ENCODE data around the gene RPL18A. TPM values are rescaled to one million over a fixed set of nuclear protein-coding genes. Genes with fewer than 3 reads are reported as not detected.

The RPL18A gene
- total and polyA plus RNA-seq, 2 of the 13 experiments (the other 11 are each of a cell fraction or from before 2014, with no cell fraction given) = 1,471 to 2,004 TPM

- no peak for TF ChIP-seq ZNF12 (CRISPR knock-in tag; IDR thresholded peaks at IDR 0.05)
- TF ChIP-seq, protein P1, sequence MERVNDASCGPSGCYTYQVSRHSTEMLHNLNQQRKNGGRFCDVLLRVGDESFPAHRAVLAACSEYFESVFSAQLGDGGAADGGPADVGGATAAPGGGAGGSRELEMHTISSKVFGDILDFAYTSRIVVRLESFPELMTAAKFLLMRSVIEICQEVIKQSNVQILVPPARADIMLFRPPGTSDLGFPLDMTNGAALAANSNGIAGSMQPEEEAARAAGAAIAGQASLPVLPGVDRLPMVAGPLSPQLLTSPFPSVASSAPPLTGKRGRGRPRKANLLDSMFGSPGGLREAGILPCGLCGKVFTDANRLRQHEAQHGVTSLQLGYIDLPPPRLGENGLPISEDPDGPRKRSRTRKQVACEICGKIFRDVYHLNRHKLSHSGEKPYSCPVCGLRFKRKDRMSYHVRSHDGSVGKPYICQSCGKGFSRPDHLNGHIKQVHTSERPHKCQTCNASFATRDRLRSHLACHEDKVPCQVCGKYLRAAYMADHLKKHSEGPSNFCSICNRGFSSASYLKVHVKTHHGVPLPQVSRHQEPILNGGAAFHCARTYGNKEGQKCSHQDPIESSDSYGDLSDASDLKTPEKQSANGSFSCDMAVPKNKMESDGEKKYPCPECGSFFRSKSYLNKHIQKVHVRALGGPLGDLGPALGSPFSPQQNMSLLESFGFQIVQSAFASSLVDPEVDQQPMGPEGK (CRISPR knock-in tag; IDR thresholded peaks at IDR 0.05) = no peak
Observed at GRCh38 chr19:17879466-17879865, 19.8 kb downstream of the RPL18A start (continued).

DNA sequence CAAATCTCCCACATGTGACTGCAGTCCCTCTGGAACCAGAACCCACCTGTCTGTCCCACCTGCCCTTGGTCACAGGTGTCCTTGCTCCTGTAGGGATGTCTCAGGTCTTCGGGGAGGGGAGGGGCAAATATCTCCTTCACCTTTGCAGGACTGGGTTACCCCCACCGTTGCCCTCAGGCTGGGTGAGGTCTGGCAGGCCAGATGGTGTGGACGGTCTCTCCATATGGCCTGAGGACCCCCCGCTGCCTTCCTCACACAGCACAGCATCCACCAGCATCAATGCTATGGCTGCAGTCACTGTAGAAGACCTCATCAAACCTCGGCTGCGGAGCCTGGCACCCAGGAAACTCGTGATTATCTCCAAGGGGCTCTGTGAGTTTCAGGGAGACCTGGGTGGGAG, 22.0 kb downstream of the RPL18A start:
- Histone ChIP-seq H3K9me3 (ENCODE audit: low read length) (no peaks in the 10 kb centered on the region), H3K4me1 (ENCODE audit: insufficient read depth, low read length) (no peaks in the 10 kb centered on the region), H4K20me1 (ENCODE audit: insufficient read depth, low read length) (no peaks in the 10 kb centered on the region), H3K4me2 (ENCODE audit: low read depth, low read length) (no peak overlapping the region), H3K27ac (ENCODE audit: extremely low read length, insufficient read depth, low read length) (no peak overlapping the region), H3K36me3 (replicated peaks in 1 of 2; ENCODE audit: control insufficient read depth in 1 of 2, insufficient read depth in 2 of 2, low read length in 2 of 2) (no peaks in the 10 kb centered on the region), H3K9ac (ENCODE audit: insufficient read depth, low read depth, low read length) (no peak overlapping the region), H3K79me2 (ENCODE audit: insufficient read depth, low read length) (no peaks in the 10 kb centered on the region), H2AFZ (ENCODE audit: low read length) (no peak overlapping the region), H3K4me3 (replicated peaks in 1 of 3; ENCODE audit: insufficient read depth in 1 of 3, low read depth in 2 of 3, low read length in 3 of 3) (no peak overlapping the region), H3K27me3 (ENCODE audit: control insufficient read depth in 1 of 2, insufficient read depth in 2 of 2, low read length in 2 of 2) (peaks cover 6 to 7% of the 10 kb centered on the region in 2 experiments; a peak in 3 of 5 replicates)
- FAIRE-seq (no peak), DNase-seq (ENCODE audit: low spot score) (no peak), ATAC-seq (no peak)
- TF ChIP-seq ZNF879 (CRISPR knock-in tag; IDR thresholded peaks at IDR 0.05) (no peak), HOXA5 (CRISPR knock-in tag; IDR thresholded peaks at IDR 0.05) (no peak), ZNF572 (CRISPR knock-in tag; IDR thresholded peaks at IDR 0.05) (no peak), ZNF619 (CRISPR knock-in tag; IDR thresholded peaks at IDR 0.05) (no peak), NFIB (CRISPR knock-in tag; IDR thresholded peaks at IDR 0.05; ENCODE audit: borderline replicate concordance) (no peak), ZNF878 (CRISPR knock-in tag; IDR thresholded peaks at IDR 0.05) (no peak)
- intact Hi-C loops (cut with micrococcal nuclease; ENCODE audit: unreplicated experiment) = no loop called here
- no CpG with 5 or more reads among the region's 7 CpGs for WGBS (ENCODE audit: low lambda C conversion rate)
- no TSS peak for BruUV-seq (replicated peaks)
- CTCF ChIA-PET (ENCODE audit: low intra/inter-chr PET ratio, low total read pairs) = no interaction called here
- POLR2A ChIA-PET = no interaction called here
- in situ Hi-C loops (cut with HindIII; ENCODE audit: extremely low pct_ligation_motif_present, low pct_unique_long_range_greater_than_20kb) = no loop called here

Data from HepG2 (cell line).